CD14-positive monocyte (primary cell): ENCODE data around the gene RNF141. TPM values are rescaled to one million over a fixed set of nuclear protein-coding genes. Genes with fewer than 3 reads are reported as not detected.

Experiments used
- DNase-seq, 3 donors: peaks; one replicate each; pipeline ENCODE4 v3.0.0-alpha.2; 2011 to 2022
- H2AFZ ChIP-seq: 2 replicates; pipeline ENCODE4 v1.6.0; 2012; ENCODE audit warnings: mild to moderate bottlenecking, low read depth, low read length, inconsistent platforms; ENCODE audit not compliant: insufficient read depth, poor library complexity, severe bottlenecking
- H3K27ac ChIP-seq, 2 donors: 1 replicate in 1 of 2; 2 replicates in 1 of 2; pipeline ENCODE4 v1.5.1; 2012 to 2013; ENCODE audit warnings: low read length in 2 of 2, control low read depth in 1 of 2, inconsistent platforms in 1 of 2, low read depth in 1 of 2, mild to moderate bottlenecking in 1 of 2
- H3K27me3 ChIP-seq, 2 donors: one replicate each; pipeline versions ENCODE4 v1.6.0 to v1.6.1; 2011 to 2013; ENCODE audit warnings: low read length in 2 of 2; ENCODE audit not compliant: control insufficient read depth in 2 of 2, insufficient read depth in 2 of 2
- H3K36me3 ChIP-seq, 2 donors: replicated peaks in 1 of 2; 1 replicate in 1 of 2; 2 replicates in 1 of 2; pipeline versions ENCODE4 v1.5.1 to v1.6.1; 2012 to 2013; ENCODE audit warnings: low read length in 2 of 2, control low read depth in 1 of 2, inconsistent platforms in 1 of 2, mild to moderate bottlenecking in 1 of 2; ENCODE audit not compliant: insufficient read depth in 2 of 2, control insufficient read depth in 1 of 2
- H3K4me1 ChIP-seq, 2 donors: 1 replicate in 1 of 2; 2 replicates in 1 of 2; pipeline versions ENCODE4 v1.5.1 to v1.6.1; 2012 to 2013; ENCODE audit warnings: low read length in 2 of 2, control low read depth in 1 of 2, inconsistent platforms in 1 of 2, mild to moderate bottlenecking in 1 of 2, moderate library complexity in 1 of 2; ENCODE audit not compliant: insufficient read depth in 2 of 2, control insufficient read depth in 1 of 2
- H3K4me2 ChIP-seq: replicated peaks from 2 replicates; pipeline ENCODE3; 2012; ENCODE audit warnings: low read length, moderate library complexity, mild to moderate bottlenecking; ENCODE audit not compliant: poor library complexity, severe bottlenecking; ENCODE audit errors: extremely low read depth
- H3K4me3 ChIP-seq, 3 experiments: fragments of 200-600 bp in 1 of 3; sonication (generic) in 1 of 3; replicated peaks in 1 of 3; 1 replicate in 2 of 3; 2 replicates in 1 of 3; pipeline ENCODE4 v1.5.1; 2011 to 2013; ENCODE audit warnings: low read length in 3 of 3, mild to moderate bottlenecking in 3 of 3, control low read depth in 2 of 3, low read depth in 2 of 3, inconsistent platforms in 1 of 3, moderate library complexity in 1 of 3
- H3K79me2 ChIP-seq: 2 replicates; pipeline ENCODE4 v1.6.0; 2012; ENCODE audit warnings: mild to moderate bottlenecking, control low read depth, inconsistent platforms, low read length, moderate library complexity; ENCODE audit not compliant: insufficient read depth
- H3K9ac ChIP-seq: 2 replicates; pipeline ENCODE4 v1.6.0; 2017; ENCODE audit warnings: low read length, mild to moderate bottlenecking; ENCODE audit not compliant: insufficient read depth, poor library complexity, severe bottlenecking
- H3K9me3 ChIP-seq, 2 donors: replicated peaks in 1 of 2; 1 replicate in 1 of 2; 2 replicates in 1 of 2; pipeline versions ENCODE4 v1.5.1 to v1.6.1; 2012 to 2013; ENCODE audit warnings: low read length in 2 of 2, control low read depth in 1 of 2; ENCODE audit not compliant: control insufficient read depth in 1 of 2, insufficient read depth in 1 of 2
- H4K20me1 ChIP-seq: 2 replicates; pipeline ENCODE4 v1.6.0; 2012; ENCODE audit warnings: mild to moderate bottlenecking, low read length, control low read depth, moderate library complexity; ENCODE audit not compliant: insufficient read depth
- H3K27ac Mint-ChIP-seq, 7 donors: one replicate each; pipeline ENCODE4 v1.8.0; 2020; ENCODE audit warnings: mild to moderate bottlenecking in 7 of 7, mixed read lengths in 7 of 7, moderate library complexity in 6 of 7, inconsistent platforms in 2 of 7
- H3K27me3 Mint-ChIP-seq, 3 donors: one replicate each; pipeline ENCODE4 v1.8.0; 2021 to 2022; ENCODE audit warnings: low read depth in 3 of 3, mild to moderate bottlenecking in 3 of 3, mixed read lengths in 3 of 3, moderate library complexity in 3 of 3, inconsistent platforms in 1 of 3
- H3K36me3 Mint-ChIP-seq, 2 donors: one replicate each; pipeline ENCODE4 v1.8.0; 2020; ENCODE audit warnings: mixed read lengths in 2 of 2, inconsistent platforms in 1 of 2, mild to moderate bottlenecking in 1 of 2
- H3K4me1 Mint-ChIP-seq: one replicate; pipeline ENCODE4 v1.8.0; 2020; ENCODE audit warnings: mild to moderate bottlenecking, mixed read lengths
- H3K4me3 Mint-ChIP-seq, 2 donors: one replicate each; pipeline ENCODE4 v1.8.0; 2020; ENCODE audit warnings: mild to moderate bottlenecking in 2 of 2, mixed read lengths in 2 of 2, moderate library complexity in 1 of 2
- H3K9me3 Mint-ChIP-seq, 7 donors: one replicate each; pipeline ENCODE4 v1.8.0; 2020 to 2022; ENCODE audit warnings: mixed read lengths in 7 of 7, mild to moderate bottlenecking in 6 of 7, moderate library complexity in 6 of 7, inconsistent platforms in 2 of 7
- WGBS: methylation state at CpG from one replicate; pipeline ENCODE4 v1.1.5; 2013; ENCODE audit warnings: missing lambda C conversion rate; ENCODE audit not compliant: insufficient coverage; 5-methylcytosine and 5-hydroxymethylcytosine counted together
- intact Hi-C, 2 donors: fragments of 100-400 bp; cut with micrococcal nuclease; formaldehyde crosslinking; loops; one replicate each; pipeline versions ENCODE4 v1.15.0 to v1.15.1; 2023
- polyA plus RNA-seq, 3 donors: library from polyadenylated mRNA; depleted of rRNA in 1 of 3; unstranded in 2 of 3; stranded (reverse) in 1 of 3; fragments of 300-500 nt in 2 of 3; fragments of >200 nt in 1 of 3; fragmentation: Illumina TruSeq in 2 of 3; gene quantifications; 1 replicate in 2 of 3; 2 replicates in 1 of 3; pipeline ENCODE4 v1.2.3, GENCODE V29; 2012 to 2021
- TF ChIP-seq, protein P1 (sequence below): fragments of 200-600 bp; IDR thresholded peaks from one replicate; pipeline ENCODE4 v1.8.0; 2022; ENCODE audit warnings: antibody characterized with exemption, mild to moderate bottlenecking

RNF141 gene
- polyA plus RNA-seq, 3 donors: 19.7 to 114 (median 98.3) TPM

DNA sequence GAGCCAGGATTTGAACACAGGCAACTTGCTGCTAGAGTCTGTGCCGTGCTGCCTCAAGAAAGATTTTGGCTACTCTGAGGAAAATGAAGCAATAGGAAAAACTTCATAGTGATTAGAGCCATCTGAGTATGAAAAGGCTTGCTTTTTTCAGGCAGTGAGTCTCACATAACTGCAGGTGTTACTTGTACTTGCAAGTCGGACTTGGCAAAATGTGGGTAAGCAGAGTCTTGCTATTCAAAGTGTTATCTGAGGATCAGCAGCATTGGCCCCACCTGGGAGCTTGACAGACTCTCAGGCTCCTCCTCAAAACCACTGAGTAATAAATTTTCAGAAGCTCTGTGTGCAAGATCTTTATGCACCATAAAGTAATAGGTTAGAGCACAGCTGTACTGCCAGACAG lies 18.1 kb downstream of the RNF141 start:
- H3K79me2 ChIP-seq: no peaks in the 10 kb centered on the region
- H3K27ac ChIP-seq: no peak overlapping the region
- no peak overlapping the region for H3K4me3 ChIP-seq
- H3K4me3 Mint-ChIP-seq: no peak overlapping the region
- H3K27me3 Mint-ChIP-seq: no peaks in the 10 kb centered on the region
- H3K27me3 ChIP-seq: no peaks in the 10 kb centered on the region
- H3K9ac ChIP-seq: no peak overlapping the region
- DNase-seq: no peak
- H3K9me3 ChIP-seq: no peaks in the 10 kb centered on the region
- H3K4me2 ChIP-seq: no peak overlapping the region
- intact Hi-C loops: no loop called here
- no peaks in the 10 kb centered on the region for H3K9me3 Mint-ChIP-seq
- TF ChIP-seq, protein P1, sequence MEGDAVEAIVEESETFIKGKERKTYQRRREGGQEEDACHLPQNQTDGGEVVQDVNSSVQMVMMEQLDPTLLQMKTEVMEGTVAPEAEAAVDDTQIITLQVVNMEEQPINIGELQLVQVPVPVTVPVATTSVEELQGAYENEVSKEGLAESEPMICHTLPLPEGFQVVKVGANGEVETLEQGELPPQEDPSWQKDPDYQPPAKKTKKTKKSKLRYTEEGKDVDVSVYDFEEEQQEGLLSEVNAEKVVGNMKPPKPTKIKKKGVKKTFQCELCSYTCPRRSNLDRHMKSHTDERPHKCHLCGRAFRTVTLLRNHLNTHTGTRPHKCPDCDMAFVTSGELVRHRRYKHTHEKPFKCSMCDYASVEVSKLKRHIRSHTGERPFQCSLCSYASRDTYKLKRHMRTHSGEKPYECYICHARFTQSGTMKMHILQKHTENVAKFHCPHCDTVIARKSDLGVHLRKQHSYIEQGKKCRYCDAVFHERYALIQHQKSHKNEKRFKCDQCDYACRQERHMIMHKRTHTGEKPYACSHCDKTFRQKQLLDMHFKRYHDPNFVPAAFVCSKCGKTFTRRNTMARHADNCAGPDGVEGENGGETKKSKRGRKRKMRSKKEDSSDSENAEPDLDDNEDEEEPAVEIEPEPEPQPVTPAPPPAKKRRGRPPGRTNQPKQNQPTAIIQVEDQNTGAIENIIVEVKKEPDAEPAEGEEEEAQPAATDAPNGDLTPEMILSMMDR: no peak
- H3K27ac Mint-ChIP-seq: no peak overlapping the region
- no peaks in the 10 kb centered on the region for H3K4me1 ChIP-seq
- WGBS: 66% methylated on average over 2 of the region's 2 CpGs
- no peaks in the 10 kb centered on the region for H4K20me1 ChIP-seq
- no peaks in the 10 kb centered on the region for H3K4me1 Mint-ChIP-seq
- peaks cover 87 to 93% of the 10 kb centered on the region in 2 donors for H3K36me3 ChIP-seq
- peaks cover 62 to 76% of the 10 kb centered on the region in 2 donors for H3K36me3 Mint-ChIP-seq
- H2AFZ ChIP-seq: no peak overlapping the region

DNA sequence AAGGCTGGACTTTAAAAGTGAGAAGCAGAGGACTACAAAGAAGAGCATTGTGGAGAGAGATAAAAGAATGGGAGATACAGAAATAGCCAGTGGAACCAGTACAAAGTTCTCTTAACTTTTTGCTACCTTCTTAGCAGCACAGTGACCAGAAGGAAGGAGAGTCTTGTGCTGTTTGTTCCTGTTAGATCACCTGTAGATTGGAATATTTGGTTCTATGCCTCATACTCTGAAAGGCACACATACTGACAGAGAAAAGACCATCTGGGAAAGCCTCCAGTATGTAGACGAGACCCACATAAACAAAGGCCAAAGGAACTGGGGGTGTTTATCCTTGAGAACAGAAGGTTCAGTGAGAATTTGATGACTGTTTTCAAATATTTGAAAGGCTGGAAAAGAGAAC lies 18.7 kb downstream of the RNF141 start:
- Histone ChIP-seq H3K4me2 (no peak overlapping the region), H3K9me3 (no peaks in the 10 kb centered on the region), H3K4me3 (no peak overlapping the region), H2AFZ (no peak overlapping the region), H3K79me2 (no peaks in the 10 kb centered on the region), H3K27ac (no peak overlapping the region), H4K20me1 (no peaks in the 10 kb centered on the region), H3K9ac (no peak overlapping the region), H3K36me3 (peaks cover 81 to 92% of the 10 kb centered on the region in 2 donors), H3K4me1 (no peaks in the 10 kb centered on the region), H3K27me3 (no peaks in the 10 kb centered on the region)
- Mint-ChIP-seq H3K9me3 (no peaks in the 10 kb centered on the region), H3K4me3 (no peak overlapping the region), H3K4me1 (no peaks in the 10 kb centered on the region), H3K36me3 (peaks cover 63 to 74% of the 10 kb centered on the region in 2 donors), H3K27me3 (no peaks in the 10 kb centered on the region), H3K27ac (no peak overlapping the region)
- no CpG with 5 or more reads among the region's 1 CpG for whole genome bisulfite sequencing
- intact Hi-C loops: no loop called here
- TF ChIP-seq, protein P1: no peak
- no peak for DNase-seq
